Right lobe of liver (tissue), 4 donors: ENCODE results near the gene GRID1.

ENCODE experiments used
- CTCF ChIP-seq, 4 donors: fragments of 200-600 bp in 3 of 4; fragments of 450-650 bp in 1 of 4; IDR thresholded peaks; one replicate each; pipeline versions ENCODE4 v1.5.1 to v1.8.0; 2016 to 2022; ENCODE audit warnings: antibody characterized with exemption in 4 of 4, mild to moderate bottlenecking in 2 of 4
- POLR2A ChIP-seq: fragments of 450-650 bp; IDR thresholded peaks from one replicate; pipeline ENCODE4 v1.6.1; 2017; ENCODE audit warnings: antibody characterized with exemption, mild to moderate bottlenecking
- donor health status: DM: no; HTN: no; CAD: no.
- donor health status: DM: no; HTN: no; CAD: no.
- donor health status: DM: no; HTN: yes; CAD: no.

- TF ChIP-seq POLR2A (no peak), CTCF (IDR thresholded peaks at IDR 0.05) (no peak)
Observed at GRCh38 chr10:86230557-86231180, 135.9 kb downstream of the GRID1 start.
